Right lobe of liver (tissue), 6 donors: Measurements from ENCODE around the gene RAB5B. TPM values are rescaled to one million over a fixed set of nuclear protein-coding genes. Genes with fewer than 3 reads are reported as not detected.

Source experiments
- ATAC-seq, 4 donors: fragments of 200-7000 bp; cut with Tn5 transposase; one replicate each; pipeline ENCODE4 v1.9.1; 2020; ENCODE audit warnings: mild to moderate bottlenecking in 4 of 4, moderate library complexity in 4 of 4
- DNase-seq, 3 donors: peaks; one replicate each; pipeline ENCODE4 v3.0.0-alpha.2; 2020
- H3K27ac ChIP-seq, 3 donors: fragments of 200-600 bp; one replicate each; pipeline ENCODE4 v1.8.0; 2022
- H3K27me3 ChIP-seq, 2 donors: fragments of 200-600 bp; one replicate each; pipeline ENCODE4 v1.8.0; 2022
- H3K36me3 ChIP-seq, 4 donors: fragments of 200-600 bp; sonication (generic) in 1 of 4; one replicate each; pipeline versions ENCODE4 v1.5.1 to v1.8.0; 2017 to 2022; ENCODE audit warnings: control low read depth in 1 of 4
- H3K4me1 ChIP-seq, 4 donors: fragments of 200-600 bp; sonication (generic) in 1 of 4; one replicate each; pipeline versions ENCODE4 v1.5.1 to v1.8.0; 2017 to 2022; ENCODE audit warnings: control low read depth in 1 of 4
- H3K4me3 ChIP-seq, 3 donors: fragments of 200-600 bp; one replicate each; pipeline ENCODE4 v1.8.0; 2022
- H3K9me3 ChIP-seq, 4 donors: fragments of 200-600 bp; sonication (generic) in 1 of 4; one replicate each; pipeline versions ENCODE4 v1.5.1 to v1.8.0; 2017 to 2022; ENCODE audit warnings: control low read depth in 1 of 4
- CTCF ChIP-seq, 4 donors: fragments of 200-600 bp in 3 of 4; fragments of 450-650 bp in 1 of 4; IDR thresholded peaks; one replicate each; pipeline versions ENCODE4 v1.5.1 to v1.8.0; 2016 to 2022; ENCODE audit warnings: antibody characterized with exemption in 4 of 4, mild to moderate bottlenecking in 2 of 4
- POLR2A ChIP-seq: fragments of 450-650 bp; IDR thresholded peaks from one replicate; pipeline ENCODE4 v1.6.1; 2017; ENCODE audit warnings: antibody characterized with exemption, mild to moderate bottlenecking
- WGBS: methylation state at CpG from one replicate; pipeline ENCODE4 v1.1.6; 2018; ENCODE audit warnings: low coverage, low lambda C conversion rate; ENCODE audit not compliant: insufficient coverage; ENCODE audit errors: missing lambda C conversion rate; 5-methylcytosine and 5-hydroxymethylcytosine counted together
- intact Hi-C, 2 donors: fragments of 100-400 bp; cut with DNase I; formaldehyde crosslinking; loops; one replicate each; pipeline versions ENCODE4 v1.11.2 to v1.14.1; 2022
- total RNA-seq, 6 experiments: library from RNA; depleted of rRNA in 2 of 6; stranded (reverse); fragments of >200 nt in 2 of 6; fragmentation: NEBNext Ultra II Directional in 3 of 6; extraction: Animal tissue kit (Norgen Biotek cat#: 25700) in 3 of 6; gene quantifications; one replicate each; pipeline versions ENCODE4 v1.1.0 to v1.2.4, GENCODE V29; 2016 to 2023
- donor health status: DM: no; HTN: yes; CAD: no.
- donor health status: DM: no; HTN: no; CAD: no.
- donor health status: DM: no; HTN: no; CAD: no.
- donor health status: DM: no; HTN: yes; CAD: no.
- donor health status: DM: no; HTN: yes; CAD: no.

RAB5B gene
- total RNA-seq, 6 experiments from 2014 or later, result 36.5 to 60.7 (median 51.6) TPM

GRCh38 chr12:56031987-56032386, 58.1 kb downstream of the RAB5B start:
- Histone ChIP-seq H3K27me3 (no peaks in the 10 kb centered on the region), H3K27ac (no peak overlapping the region), H3K9me3 (no peaks in the 10 kb centered on the region), H3K4me3 (no peak overlapping the region), H3K4me1 (peaks cover 0 to 22% (median 5%) of the 10 kb centered on the region in 4 donors), H3K36me3 (no peaks in the 10 kb centered on the region)
- no peak for ATAC-seq
- TF ChIP-seq CTCF (IDR thresholded peaks at IDR 0.05) (no peak), POLR2A (no peak)
- intact Hi-C loops, result no loop called here
- no CpG with 5 or more reads among the region's 1 CpG for WGBS
- no peak for DNase-seq

DNA sequence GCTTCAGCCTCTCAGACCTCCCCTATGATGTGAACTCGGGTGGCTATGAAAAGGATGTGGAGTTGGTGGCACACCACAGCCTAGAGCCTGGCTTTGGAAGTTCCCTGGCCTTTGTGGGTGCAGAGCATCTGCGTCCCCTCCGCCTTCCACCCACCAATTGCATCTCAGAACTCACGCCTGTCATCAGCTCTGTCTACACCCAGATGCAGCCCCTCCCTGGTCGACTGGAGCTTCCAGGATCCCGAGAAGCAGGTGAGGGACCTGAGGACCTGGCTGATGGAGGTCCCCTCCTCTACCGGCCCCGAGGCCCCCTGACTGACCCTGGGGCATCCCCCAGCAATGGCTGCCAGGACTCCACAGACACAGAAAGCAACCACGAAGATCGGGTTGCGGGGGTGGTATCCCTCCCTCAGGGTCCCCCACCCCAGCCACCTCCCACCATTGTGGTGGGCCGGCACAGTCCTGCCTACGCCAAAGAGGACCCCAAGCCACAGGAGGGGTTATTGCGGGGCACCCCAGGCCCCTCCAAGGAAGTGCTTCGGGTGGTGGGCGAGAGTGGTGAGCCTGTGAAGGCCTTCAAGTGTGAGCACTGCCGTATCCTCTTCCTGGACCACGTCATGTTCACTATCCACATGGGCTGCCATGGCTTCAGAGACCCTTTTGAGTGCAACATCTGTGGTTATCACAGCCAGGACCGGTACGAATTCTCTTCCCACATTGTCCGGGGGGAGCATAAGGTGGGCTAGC, 60.9 kb downstream of the RAB5B start:
- H3K27me3 ChIP-seq, result no peaks in the 10 kb centered on the region
- intact Hi-C loops, result no loop called here
- no peak for TF ChIP-seq POLR2A
- no peak for TF ChIP-seq CTCF (IDR thresholded peaks at IDR 0.05)
- H3K9me3 ChIP-seq, result no peaks in the 10 kb centered on the region
- H3K36me3 ChIP-seq, result no peaks in the 10 kb centered on the region
- WGBS, result 93% methylated on average over 2 of the region's 21 CpGs
- H3K4me1 ChIP-seq, result peaks cover 0 to 26% (median 4%) of the 10 kb centered on the region in 4 donors
- H3K4me3 ChIP-seq, result no peak overlapping the region
- no peak overlapping the region for H3K27ac ChIP-seq
- DNase-seq (no peak), ATAC-seq (no peak)

GRCh38 chr12:56037161-56037560, 63.3 kb downstream of the RAB5B start:
- TF ChIP-seq POLR2A, result no peak
- TF ChIP-seq CTCF (IDR thresholded peaks at IDR 0.05), result no peak
- DNase-seq, result no peak
- no peak for ATAC-seq
- intact Hi-C loops, result no loop called here
- Histone ChIP-seq H3K27me3 (no peaks in the 10 kb centered on the region), H3K9me3 (no peaks in the 10 kb centered on the region), H3K27ac (peak overlapping the region in 1 of 3 donors; percentile 16), H3K4me3 (no peak overlapping the region), H3K36me3 (no peaks in the 10 kb centered on the region), H3K4me1 (peaks cover 0 to 23% (median 8%) of the 10 kb centered on the region in 4 donors)
- 100% methylated on average over 1 of the region's 2 CpGs for WGBS

DNA sequence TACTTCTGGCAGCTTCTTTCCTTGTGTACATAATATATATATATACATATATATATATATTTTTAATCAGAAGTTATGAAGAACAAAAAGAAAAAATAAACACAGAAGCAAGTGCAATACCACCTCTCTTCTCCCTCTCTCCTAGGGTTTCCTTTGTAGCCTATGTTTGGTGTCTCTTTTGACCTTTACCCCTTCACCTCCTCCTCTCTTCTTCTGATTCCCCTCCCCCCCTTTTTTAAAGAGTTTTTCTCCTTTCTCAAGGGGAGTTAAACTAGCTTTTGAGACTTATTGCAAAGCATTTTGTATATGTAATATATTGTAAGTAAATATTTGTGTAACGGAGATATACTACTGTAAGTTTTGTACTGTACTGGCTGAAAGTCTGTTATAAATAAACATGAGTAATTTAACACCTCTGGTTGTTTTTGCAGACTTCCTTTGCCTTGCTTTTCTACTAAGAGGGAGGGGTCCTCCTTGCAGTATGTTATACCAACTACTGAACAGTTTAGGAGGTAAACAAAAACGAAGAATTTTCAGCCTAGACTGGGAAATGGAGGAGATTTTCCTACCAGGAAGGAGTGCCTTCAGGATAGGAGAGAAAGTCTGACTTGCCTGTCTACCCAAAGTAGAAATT, 64.3 kb downstream of the RAB5B start:
- Histone ChIP-seq H3K4me1 (peaks cover 0 to 29% (median 8%) of the 10 kb centered on the region in 4 donors), H3K9me3 (no peaks in the 10 kb centered on the region), H3K36me3 (peaks cover 0 to 7% (median 0%) of the 10 kb centered on the region in 4 donors), H3K4me3 (no peak overlapping the region), H3K27me3 (no peaks in the 10 kb centered on the region), H3K27ac (peak overlapping the region in 1 of 3 donors; percentile 16)
- DNase-seq (no peak), ATAC-seq (no peak)
- WGBS, result 38% methylated on average over 2 of the region's 2 CpGs
- intact Hi-C loops, result no loop called here
- TF ChIP-seq POLR2A (no peak), CTCF (IDR thresholded peaks at IDR 0.05) (no peak)
